MM.1S (cell line): Measurements from ENCODE around the gene LAMA3.

ENCODE experiments used
- DNase-seq: peaks from one replicate; pipeline ENCODE4 v3.0.0-alpha.2; 2015
- H2AFZ ChIP-seq: fragments of 300-600 bp; sonication (generic); 2 replicates; pipeline ENCODE4 v1.6.0; 2016; ENCODE audit warnings: antibody characterized with exemption, low read length
- H3F3A ChIP-seq: fragments of 300-600 bp; sonication (generic); 2 replicates; pipeline ENCODE4 v1.6.1; 2016; ENCODE audit warnings: mild to moderate bottlenecking, antibody characterized with exemption, low read length, moderate library complexity, mixed read lengths; ENCODE audit not compliant: insufficient read depth
- H3K27ac ChIP-seq: fragments of 300-600 bp; sonication (generic); 2 replicates; pipeline ENCODE4 v1.5.1; 2016; ENCODE audit warnings: mild to moderate bottlenecking, low read length
- H3K27me3 ChIP-seq: fragments of 300-600 bp; sonication (generic); replicated peaks from 2 replicates; pipeline ENCODE4 v1.6.0; 2016; ENCODE audit warnings: low read length; ENCODE audit not compliant: insufficient read depth
- H3K36me3 ChIP-seq: fragments of 300-600 bp; sonication (generic); replicated peaks from 2 replicates; pipeline ENCODE4 v1.6.1; 2016; ENCODE audit warnings: mild to moderate bottlenecking, low read length, mixed read lengths; ENCODE audit not compliant: insufficient read depth
- H3K4me1 ChIP-seq: fragments of 300-600 bp; sonication (generic); 2 replicates; pipeline ENCODE4 v1.6.1; 2016; ENCODE audit warnings: low read length, mixed read lengths
- H3K4me2 ChIP-seq: fragments of 300-600 bp; sonication (generic); 2 replicates; pipeline ENCODE4 v1.6.0; 2016; ENCODE audit warnings: low read depth, low read length
- H3K4me3 ChIP-seq: fragments of 300-600 bp; sonication (generic); 2 replicates; pipeline ENCODE4 v1.5.1; 2016; ENCODE audit warnings: low read length, mixed read lengths
- H3K79me2 ChIP-seq: fragments of 300-600 bp; sonication (generic); 2 replicates; pipeline ENCODE4 v1.6.1; 2016; ENCODE audit warnings: mixed run types, low read length, mixed read lengths
- H3K9ac ChIP-seq: fragments of 300-600 bp; sonication (generic); 2 replicates; pipeline ENCODE4 v1.6.1; 2016; ENCODE audit warnings: low read length, mixed read lengths
- H3K9me2 ChIP-seq: fragments of 300-600 bp; sonication (generic); replicated peaks from 2 replicates; pipeline ENCODE4 v1.6.1; 2016; ENCODE audit warnings: mild to moderate bottlenecking, low read length, mixed read lengths; ENCODE audit not compliant: insufficient read depth
- H3K9me3 ChIP-seq: fragments of 300-600 bp; sonication (generic); replicated peaks from 2 replicates; pipeline ENCODE4 v1.6.1; 2016; ENCODE audit warnings: mild to moderate bottlenecking, low read length, mixed read lengths; ENCODE audit not compliant: insufficient read depth
- H4K20me1 ChIP-seq: fragments of 300-600 bp; sonication (generic); 2 replicates; pipeline ENCODE4 v1.6.1; 2016; ENCODE audit warnings: mild to moderate bottlenecking, low read length, moderate library complexity, mixed read lengths; ENCODE audit not compliant: insufficient read depth
- EZH2 ChIP-seq: fragments of 300-600 bp; sonication (generic); optimal IDR thresholded peaks from 2 replicates; pipeline ENCODE3; 2017; ENCODE audit warnings: low read depth, mild to moderate bottlenecking, antibody characterized with exemption, low read length, mixed read lengths
- EZH2phosphoT487 ChIP-seq: fragments of 300-600 bp; sonication (generic); IDR thresholded peaks from 2 replicates; pipeline ENCODE4 v1.6.1; 2018; ENCODE audit warnings: antibody characterized with exemption, low read length
- TF ChIP-seq, protein P1 (sequence below): fragments of 300-600 bp; sonication (generic); IDR thresholded peaks from 2 replicates; pipeline ENCODE4 v1.5.1; 2016; ENCODE audit warnings: antibody characterized with exemption, low read length, mixed read lengths

Gene LAMA3

GRCh38 chr18:23723121-23723520 is 33.9 kb downstream of the LAMA3 start:
- no peak overlapping the region for H3K4me3 ChIP-seq
- TF ChIP-seq EZH2phosphoT487 (no peak), EZH2 (no peak)
- TF ChIP-seq, protein P1, sequence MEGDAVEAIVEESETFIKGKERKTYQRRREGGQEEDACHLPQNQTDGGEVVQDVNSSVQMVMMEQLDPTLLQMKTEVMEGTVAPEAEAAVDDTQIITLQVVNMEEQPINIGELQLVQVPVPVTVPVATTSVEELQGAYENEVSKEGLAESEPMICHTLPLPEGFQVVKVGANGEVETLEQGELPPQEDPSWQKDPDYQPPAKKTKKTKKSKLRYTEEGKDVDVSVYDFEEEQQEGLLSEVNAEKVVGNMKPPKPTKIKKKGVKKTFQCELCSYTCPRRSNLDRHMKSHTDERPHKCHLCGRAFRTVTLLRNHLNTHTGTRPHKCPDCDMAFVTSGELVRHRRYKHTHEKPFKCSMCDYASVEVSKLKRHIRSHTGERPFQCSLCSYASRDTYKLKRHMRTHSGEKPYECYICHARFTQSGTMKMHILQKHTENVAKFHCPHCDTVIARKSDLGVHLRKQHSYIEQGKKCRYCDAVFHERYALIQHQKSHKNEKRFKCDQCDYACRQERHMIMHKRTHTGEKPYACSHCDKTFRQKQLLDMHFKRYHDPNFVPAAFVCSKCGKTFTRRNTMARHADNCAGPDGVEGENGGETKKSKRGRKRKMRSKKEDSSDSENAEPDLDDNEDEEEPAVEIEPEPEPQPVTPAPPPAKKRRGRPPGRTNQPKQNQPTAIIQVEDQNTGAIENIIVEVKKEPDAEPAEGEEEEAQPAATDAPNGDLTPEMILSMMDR = no peak
- H3K9me3 ChIP-seq = no peaks in the 10 kb centered on the region
- H3K9me2 ChIP-seq = no peaks in the 10 kb centered on the region
- no peaks in the 10 kb centered on the region for H3K36me3 ChIP-seq
- no peak overlapping the region for H3K9ac ChIP-seq
- no peaks in the 10 kb centered on the region for H3K4me1 ChIP-seq
- H3F3A ChIP-seq = no peaks in the 10 kb centered on the region
- H2AFZ ChIP-seq = no peak overlapping the region
- H4K20me1 ChIP-seq = no peaks in the 10 kb centered on the region
- H3K27ac ChIP-seq = no peak overlapping the region
- no peaks in the 10 kb centered on the region for H3K27me3 ChIP-seq
- no peak overlapping the region for H3K4me2 ChIP-seq
- DNase-seq = no peak
- H3K79me2 ChIP-seq = no peaks in the 10 kb centered on the region

DNA sequence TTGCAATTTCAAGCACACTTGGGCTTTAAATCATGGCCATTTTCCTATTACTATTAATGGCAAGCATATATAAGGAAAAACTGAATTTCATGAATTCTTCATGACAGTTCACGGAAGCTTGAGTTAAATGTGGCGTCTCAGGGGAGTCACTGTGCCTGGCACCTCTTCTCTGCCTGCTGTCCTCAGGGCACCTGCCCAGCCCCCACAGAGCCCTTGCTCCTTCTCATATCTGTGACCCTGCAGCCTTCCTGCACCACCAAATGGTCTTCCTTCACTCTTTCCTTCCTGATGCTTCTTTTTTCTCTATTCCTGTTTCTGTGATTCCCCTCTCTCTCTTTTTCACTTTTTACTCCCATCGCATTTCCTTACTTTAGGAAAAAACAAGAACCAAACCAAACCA is 35.4 kb downstream of the LAMA3 start:
- Histone ChIP-seq H3K9me3 (no peaks in the 10 kb centered on the region), H3K27ac (no peak overlapping the region), H3K4me1 (no peaks in the 10 kb centered on the region), H3F3A (no peaks in the 10 kb centered on the region), H3K79me2 (no peaks in the 10 kb centered on the region), H3K27me3 (no peaks in the 10 kb centered on the region), H3K36me3 (no peaks in the 10 kb centered on the region), H3K4me2 (no peak overlapping the region), H3K4me3 (no peak overlapping the region), H2AFZ (no peak overlapping the region), H3K9me2 (no peaks in the 10 kb centered on the region), H4K20me1 (no peaks in the 10 kb centered on the region), H3K9ac (no peak overlapping the region)
- TF ChIP-seq, protein P1 = no peak
- TF ChIP-seq EZH2phosphoT487 (no peak), EZH2 (no peak)
- DNase-seq = no peak

GRCh38 chr18:23725351-23725750 is 36.1 kb downstream of the LAMA3 start:
- Histone ChIP-seq H3K9me2 (no peaks in the 10 kb centered on the region), H3K27ac (no peak overlapping the region), H2AFZ (no peak overlapping the region), H3K79me2 (no peaks in the 10 kb centered on the region), H3F3A (no peaks in the 10 kb centered on the region), H3K9ac (no peak overlapping the region), H3K4me1 (no peaks in the 10 kb centered on the region), H3K9me3 (no peaks in the 10 kb centered on the region), H3K27me3 (no peaks in the 10 kb centered on the region), H3K4me2 (no peak overlapping the region), H3K36me3 (no peaks in the 10 kb centered on the region), H3K4me3 (no peak overlapping the region), H4K20me1 (no peaks in the 10 kb centered on the region)
- no peak for TF ChIP-seq EZH2
- no peak for TF ChIP-seq EZH2phosphoT487
- TF ChIP-seq, protein P1 = no peak
- no peak for DNase-seq
